Activated CD4-positive, alpha-beta T cell treated with anti-CD3 and anti-CD28 coated beads, Interleukin-2, amount 50 U/mL, for 48 hours (primary cell): Measurements from ENCODE around the gene MRPS5.
"Not testable (repeated sequence)": the region's sequence is repeated elsewhere in the genome, so short reads cannot be mapped to it uniquely, and the experiment has no call there.

Experiments used
- DNase-seq, 2 experiments: peaks; one replicate each; pipeline ENCODE4 v3.0.0-alpha.2; 2020

Gene MRPS5

DNA sequence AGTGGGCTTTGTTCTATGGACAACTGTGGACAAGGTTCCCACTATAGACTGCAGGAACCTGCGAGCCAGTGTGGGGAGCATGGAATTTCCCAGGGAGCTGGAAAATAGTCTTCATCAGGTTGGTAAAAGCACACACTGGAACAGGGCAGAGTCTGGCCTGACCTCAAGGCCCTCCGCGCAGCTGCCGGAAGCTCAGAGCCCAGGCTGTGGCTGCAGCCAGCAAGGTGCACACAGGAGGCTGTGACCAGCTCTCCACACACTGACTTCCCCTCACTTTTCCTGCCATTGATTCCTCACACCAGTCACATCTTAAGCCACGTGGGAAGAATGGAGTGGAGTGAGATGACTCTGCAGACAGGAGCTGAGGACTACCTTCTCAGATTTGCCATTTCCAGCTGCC is 77.0 kb downstream of the MRPS5 start:
- no peak for DNase-seq

DNA sequence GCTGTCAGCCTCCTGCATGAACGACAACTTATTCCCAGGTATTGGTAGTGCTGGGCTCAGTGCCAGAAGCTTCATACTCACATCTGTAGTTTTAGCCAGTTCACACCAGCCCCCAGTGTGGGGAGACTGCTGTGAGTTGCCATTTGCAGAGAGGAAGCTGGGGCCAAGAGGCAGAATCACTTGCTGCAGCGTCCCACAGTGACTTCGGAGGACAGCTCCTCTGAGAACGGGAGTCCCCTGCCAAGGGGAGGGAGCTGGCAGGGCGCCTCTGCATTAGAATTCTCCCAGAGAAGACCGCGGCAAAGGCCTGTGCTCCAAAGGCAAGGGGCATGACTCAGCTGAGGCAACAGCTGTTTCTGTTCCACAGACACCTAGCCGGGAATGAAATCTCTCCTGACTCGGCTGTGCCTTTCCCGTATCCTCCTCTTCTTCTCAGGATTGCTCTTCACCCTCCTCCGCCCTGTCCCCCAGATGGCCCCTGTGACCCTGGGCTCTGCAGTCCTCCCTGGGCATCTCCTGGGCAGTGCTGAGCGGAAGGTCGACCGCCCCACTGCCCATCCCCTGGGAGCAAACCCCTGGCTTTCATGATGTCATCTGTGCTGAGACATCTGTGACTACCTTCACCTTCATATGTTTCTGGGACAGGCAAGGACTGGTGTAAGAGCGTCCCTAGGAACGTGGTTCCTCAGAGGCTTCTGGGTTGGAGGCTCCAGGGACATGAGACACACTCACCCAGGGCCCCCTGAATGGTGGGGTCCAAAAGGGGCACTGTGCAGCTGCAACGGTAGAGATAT is 78.1 kb downstream of the MRPS5 start:
- peak; percentile 43 to 60 for DNase-seq

DNA sequence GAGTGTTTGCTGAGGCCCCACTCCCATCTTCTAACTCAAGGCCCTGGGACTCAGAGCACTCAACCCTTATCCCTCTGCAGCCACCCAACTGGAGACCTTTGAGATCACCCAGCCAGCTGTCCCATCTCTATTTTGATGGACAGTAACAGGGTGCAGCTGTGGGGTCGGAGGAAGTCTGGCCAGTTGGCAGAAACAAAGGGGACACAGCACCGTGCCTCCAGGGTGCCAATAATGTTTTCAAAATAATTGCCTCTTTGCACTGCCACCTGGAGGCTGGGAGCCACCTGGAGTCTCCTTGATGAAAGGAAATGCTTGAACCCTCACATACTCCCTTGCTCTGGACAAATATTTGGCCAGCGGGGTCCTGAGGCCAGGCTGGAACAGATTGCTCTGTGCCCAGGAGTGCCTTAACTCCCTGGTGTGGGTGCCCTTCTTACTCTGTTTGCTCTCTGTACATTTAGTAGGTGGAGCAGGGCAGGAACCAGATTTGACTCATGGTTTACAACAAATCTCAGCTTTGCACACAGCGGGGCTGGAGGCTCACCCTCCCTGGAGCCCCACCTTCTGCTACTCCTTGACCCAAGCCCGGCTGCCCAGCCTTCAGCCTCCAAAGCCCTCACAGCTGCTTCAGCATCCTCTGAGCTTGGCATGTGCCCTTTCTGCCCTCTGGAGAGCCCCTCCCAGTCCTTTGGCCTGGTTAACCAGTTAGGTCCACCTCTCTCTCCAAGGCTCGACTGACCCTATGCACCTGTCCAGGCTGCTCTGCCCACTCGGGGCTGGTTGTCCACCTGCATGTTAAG is 78.9 kb downstream of the MRPS5 start:
- no peak for DNase-seq

DNA sequence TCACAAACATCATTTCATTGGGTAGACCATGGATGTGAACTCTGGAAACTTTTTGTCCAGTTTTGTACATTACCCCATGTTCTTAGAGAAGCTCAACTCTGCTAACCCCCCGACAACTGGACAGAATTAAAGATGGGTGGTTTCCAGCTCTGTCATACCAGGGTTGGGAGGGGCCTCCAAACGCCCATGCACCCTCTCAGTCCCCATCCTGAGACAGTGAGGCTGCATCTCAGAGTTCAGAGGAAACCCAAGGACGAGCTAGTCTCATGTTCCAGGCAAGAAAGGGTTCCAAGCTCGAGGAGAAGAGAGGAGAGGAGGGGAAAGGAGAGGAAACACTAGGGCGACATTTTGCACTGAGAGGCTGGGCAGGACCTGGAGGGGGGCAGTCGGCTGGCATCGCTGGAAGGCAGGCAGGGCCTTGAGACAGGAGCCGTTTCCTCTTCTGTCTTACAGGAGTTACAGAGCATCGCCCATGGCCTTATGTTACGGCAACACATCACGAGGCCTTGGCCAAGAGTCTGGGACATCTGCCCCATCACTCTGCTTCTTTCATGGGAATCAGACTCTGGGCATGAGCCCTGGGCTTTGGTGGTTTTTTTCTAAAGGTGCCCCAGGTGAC is 79.7 kb downstream of the MRPS5 start:
- peak in 1 of 2 experiments; percentile 37 for DNase-seq

DNA sequence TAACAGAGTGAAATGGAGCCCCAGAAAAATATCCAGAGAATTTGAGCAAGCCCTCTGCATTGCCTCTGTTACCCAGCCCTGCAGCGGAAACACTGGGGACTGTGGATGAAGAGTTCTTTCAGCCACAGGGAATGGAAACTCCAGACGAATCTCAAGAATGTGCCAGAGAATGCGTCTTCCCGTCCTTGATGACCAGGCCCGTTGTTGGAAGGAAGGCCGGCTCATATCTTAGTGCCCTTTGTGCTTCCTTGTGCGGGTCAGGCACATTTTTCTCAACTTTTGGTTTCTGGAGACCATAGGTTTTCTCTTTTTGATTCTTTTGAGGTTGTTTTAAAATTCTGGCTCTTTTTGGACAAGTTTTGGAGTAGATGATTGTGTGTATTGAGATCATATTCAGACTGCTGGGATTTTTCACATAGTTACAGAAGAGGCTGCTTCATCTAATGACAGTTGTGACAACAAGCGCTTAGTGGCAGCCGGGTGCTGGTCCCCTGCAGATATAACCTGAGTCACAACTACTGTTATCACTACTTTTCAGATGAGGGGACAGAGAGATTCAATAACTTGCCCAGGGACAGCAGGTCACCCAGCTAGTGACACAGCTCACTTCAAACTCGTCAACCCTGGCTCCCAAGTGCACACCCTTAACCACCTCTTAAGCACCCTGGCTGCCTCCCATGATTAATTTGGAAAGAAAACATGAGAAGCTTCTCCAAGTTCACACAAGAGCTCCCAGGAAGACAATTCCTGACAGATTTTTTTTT is 80.4 kb downstream of the MRPS5 start:
- peak in 1 of 2 experiments; percentile 37 for DNase-seq

DNA sequence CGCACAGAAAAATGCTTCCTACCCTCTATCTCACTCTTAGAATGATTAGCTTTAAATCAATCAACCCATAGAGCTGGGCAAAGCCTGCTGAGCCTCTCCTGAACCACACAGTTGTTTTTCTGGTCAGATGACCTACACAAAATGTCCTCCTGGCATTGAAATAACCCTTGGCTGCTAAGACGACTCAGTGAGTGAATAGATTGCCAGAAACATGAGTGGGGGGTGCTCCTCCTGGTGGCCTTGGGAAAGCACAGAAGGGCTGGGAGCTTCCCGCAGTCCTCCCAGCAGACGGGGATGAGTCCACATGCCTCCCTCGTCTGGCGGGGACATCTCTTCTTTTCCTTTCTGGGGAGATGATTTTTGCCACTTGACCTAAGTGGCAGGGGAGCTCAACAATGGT is 81.2 kb downstream of the MRPS5 start:
- DNase-seq = no peak

DNA sequence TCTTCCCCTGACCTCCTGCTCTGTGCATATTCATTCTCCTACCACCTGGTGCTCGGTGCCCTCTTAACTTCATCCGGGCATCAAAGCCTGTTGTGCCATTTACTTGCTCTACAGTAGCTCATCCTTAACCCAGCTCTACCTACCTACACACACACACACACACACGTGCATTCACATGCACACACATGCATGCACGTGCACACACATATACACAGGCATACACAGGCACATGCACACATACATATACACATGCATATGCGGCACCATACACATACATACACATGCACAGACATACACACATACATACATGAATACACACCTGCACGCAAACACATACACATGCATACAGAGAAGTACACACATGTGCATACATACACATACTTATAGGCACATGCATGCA is 81.6 kb downstream of the MRPS5 start:
- no peak for DNase-seq

DNA sequence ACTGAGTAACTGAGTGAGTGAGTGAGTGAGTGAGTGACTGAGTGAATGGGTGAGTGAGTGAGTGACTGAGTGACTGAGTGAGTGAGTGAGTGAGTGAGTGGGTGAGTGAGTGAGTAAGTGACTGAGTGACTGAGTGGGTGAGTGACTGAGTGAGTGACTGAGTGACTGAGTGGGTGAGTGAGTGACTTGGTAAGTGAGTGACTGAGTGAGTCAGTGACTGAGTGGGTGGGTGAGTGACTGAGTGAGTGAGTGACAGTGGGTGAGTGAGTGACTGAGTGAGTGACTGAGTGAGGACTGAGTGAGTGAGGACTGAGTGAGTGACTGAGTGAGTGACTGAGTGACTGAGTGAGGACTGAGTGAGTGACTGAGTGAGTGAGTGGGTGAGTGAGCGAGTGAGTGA is 82.2 kb downstream of the MRPS5 start:
- no peak for DNase-seq

DNA sequence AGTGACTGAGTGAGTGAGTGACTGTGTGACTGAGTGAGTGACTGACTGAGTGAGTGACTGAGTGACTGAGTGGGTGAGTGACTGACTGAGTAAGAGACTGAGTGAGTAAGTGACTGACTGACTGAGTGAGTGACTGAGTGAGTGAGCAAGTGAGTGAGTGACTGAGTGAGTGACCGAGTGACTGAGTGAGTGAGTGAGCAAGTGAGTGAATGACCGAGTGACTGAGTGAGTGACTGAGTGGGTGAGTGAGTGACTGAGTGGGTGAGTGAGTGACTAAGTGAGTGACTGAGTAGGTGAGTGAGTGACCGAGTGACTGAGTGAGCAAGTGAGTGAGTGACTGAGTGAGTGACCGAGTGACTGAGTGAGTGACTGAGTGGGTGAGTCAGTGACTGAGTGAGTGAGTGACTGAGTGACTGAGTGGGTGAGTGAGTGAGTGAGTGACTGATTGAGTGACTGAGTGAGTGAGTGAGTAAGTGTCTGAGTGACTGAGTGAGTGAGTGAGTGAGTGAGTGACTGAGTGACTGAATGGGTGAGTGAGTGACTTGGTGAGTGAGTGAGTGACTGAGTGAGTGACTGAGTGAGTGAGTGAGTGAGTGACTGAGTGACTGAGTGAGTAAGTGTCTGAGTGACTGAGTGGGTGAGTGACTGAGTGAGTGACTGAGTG is 82.8 kb downstream of the MRPS5 start:
- DNase-seq = no peak

DNA sequence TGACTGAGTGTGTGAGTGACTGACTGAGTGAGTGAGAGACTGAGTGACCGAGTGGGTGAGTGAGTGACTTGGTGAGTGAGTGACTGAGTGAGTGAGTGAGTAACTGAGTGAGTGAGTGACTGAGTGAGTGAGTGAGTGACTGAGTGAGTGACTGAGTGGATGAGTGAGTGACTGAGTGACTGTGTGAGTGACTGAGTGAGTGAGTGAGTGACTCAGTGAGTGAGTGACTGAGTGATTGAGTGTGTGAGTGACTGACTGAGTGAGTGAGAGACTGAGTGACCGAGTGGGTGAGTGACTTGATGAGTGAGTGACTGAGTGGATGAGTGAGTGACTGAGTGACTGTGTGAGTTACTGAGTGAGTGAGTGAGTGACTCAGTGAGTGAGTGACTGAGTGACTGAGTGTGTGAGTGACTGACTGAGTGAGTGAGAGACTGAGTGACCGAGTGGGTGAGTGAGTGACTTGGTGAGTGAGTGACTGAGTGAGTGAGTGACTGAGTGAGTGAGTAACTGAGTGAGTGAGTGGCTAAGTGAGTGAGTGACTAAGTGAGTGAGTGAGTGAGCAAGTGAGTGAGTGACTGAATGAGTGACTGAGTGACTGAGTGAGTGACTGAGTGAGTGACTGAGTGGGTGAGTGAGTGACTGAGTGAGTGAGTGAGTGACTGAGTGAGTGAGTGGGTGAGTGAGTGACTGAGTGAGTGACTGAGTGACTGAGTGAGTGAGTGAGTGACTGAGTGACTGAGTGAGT is 83.6 kb downstream of the MRPS5 start:
- DNase-seq = not testable (repeated sequence)

DNA sequence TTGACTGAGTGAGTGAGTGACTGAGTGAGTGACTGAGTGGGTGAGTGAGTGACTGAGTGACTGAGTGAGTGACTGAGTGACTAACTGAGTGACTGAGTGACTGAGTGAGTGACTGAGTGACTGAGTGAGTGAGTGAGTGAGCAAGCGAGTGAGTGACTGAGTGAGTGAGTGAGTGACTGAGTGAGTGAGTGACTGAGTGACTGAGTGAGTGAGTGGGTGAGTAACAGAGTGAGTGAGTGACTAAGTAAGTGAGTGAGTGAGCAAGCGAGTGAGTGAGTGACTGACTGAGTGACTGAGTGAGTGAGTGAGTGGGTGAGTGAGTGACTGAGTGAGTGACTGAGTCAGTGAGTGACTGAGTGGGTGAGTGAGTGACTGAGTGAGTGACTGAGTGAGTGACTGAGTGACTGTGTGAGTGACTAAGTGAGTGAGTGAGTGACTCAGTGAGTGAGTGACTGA is 84.2 kb downstream of the MRPS5 start:
- no peak for DNase-seq

DNA sequence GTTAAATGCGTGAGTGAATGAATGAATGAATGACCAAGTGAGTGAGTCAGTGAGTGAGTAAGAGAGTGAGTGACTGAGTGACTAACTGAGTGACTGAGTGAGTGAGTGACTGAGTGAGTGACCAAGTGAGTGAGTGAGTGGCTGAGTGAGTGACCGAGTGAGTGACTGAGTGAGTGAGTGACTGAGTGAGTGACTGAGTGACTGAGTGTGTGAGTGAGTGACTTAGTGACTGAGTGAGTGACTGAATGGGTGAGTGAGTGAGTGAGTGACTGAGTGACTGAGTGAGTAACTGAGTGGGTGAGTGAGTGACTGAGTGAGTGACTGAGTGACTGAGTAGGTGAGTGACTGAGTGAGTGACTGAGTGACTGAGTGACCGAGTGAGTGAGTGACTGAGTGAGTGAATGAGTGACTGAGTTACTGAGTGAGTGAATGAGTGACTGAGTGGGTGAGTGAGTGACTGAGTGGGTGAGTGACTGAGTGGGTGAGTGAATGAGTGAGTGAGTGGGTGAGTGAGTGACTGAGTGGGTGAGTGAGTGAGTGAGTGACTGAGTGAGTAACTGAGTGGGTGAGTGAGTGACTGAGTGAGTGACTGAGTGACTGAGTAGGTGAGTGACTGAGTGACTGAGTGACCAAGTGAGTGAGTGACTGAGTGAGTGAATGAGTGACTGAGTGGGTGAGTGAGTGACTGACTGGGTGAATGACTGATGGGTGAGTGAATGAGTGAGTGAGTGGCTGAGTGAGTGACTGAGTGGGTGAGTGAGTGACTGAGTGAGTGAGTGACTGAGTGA is 84.8 kb downstream of the MRPS5 start:
- no peak for DNase-seq
